Left lung (tissue), 10 donors: Measurements from ENCODE around the gene HERC2. TPM values are rescaled to one million over a fixed set of nuclear protein-coding genes. Genes with fewer than 3 reads are reported as not detected.

Experiments used
- ATAC-seq: fragments of 200-7000 bp; cut with Tn5 transposase; one replicate; pipeline ENCODE4 v1.9.1; 2020; ENCODE audit warnings: moderate library complexity
- DNase-seq, 4 donors: peaks; one replicate each; pipeline ENCODE4 v3.0.0-alpha.2; 2013 to 2020
- H3K27ac ChIP-seq, 2 donors: fragments of 200-600 bp; sonication (generic) in 1 of 2; one replicate each; pipeline versions ENCODE4 v1.5.0 to v1.8.0; 2020 to 2021
- H3K27me3 ChIP-seq, 2 donors: fragments of 200-600 bp; sonication (generic) in 1 of 2; one replicate each; pipeline versions ENCODE4 v1.5.0 to v1.8.0; 2020 to 2021
- H3K36me3 ChIP-seq, 2 donors: fragments of 200-600 bp; sonication (generic) in 1 of 2; one replicate each; pipeline versions ENCODE4 v1.5.0 to v1.8.0; 2020 to 2021
- H3K4me1 ChIP-seq, 2 donors: fragments of 200-600 bp; one replicate each; pipeline ENCODE4 v1.8.0; 2021
- H3K4me3 ChIP-seq, 2 donors: fragments of 200-600 bp; sonication (generic) in 1 of 2; one replicate each; pipeline versions ENCODE4 v1.5.0 to v1.8.0; 2020 to 2021; ENCODE audit warnings: mild to moderate bottlenecking in 1 of 2
- H3K9me3 ChIP-seq, 2 donors: fragments of 200-600 bp; sonication (generic) in 1 of 2; one replicate each; pipeline versions ENCODE4 v1.5.0 to v1.8.0; 2020 to 2021
- intact Hi-C, 2 donors: fragments of 100-400 bp; cut with DNase I; formaldehyde crosslinking; loops; one replicate each; pipeline versions ENCODE4 v1.11.2 to v1.14.2; 2022
- polyA plus RNA-seq, 6 donors: library from polyadenylated mRNA; unstranded; fragments of 120-200 nt; gene quantifications; one replicate each; pipeline ENCODE4 v1.2.1, GENCODE V29; 2013; ENCODE audit not compliant: insufficient read length in 6 of 6
- total RNA-seq, 2 donors: library from RNA; stranded (reverse); fragmentation: NEBNext Ultra II Directional; extraction: Animal tissue kit (Norgen Biotek cat#: 25700); gene quantifications; one replicate each; pipeline ENCODE4 v1.2.1, GENCODE V29; 2021
- TF ChIP-seq, protein P1 (sequence below), 2 donors: fragments of 200-600 bp; sonication (generic) in 1 of 2; IDR thresholded peaks; one replicate each; pipeline versions ENCODE4 v1.5.0 to v1.8.0; 2021; ENCODE audit warnings: antibody characterized with exemption in 2 of 2
- donor health status: DM: no; HTN: yes; CAD: no.
- donor health status: DM: no; HTN: no; CAD: no.

Gene HERC2
- total and polyA plus RNA-seq, 8 donors = 52.7 to 68.6 (median 56.4) TPM

DNA sequence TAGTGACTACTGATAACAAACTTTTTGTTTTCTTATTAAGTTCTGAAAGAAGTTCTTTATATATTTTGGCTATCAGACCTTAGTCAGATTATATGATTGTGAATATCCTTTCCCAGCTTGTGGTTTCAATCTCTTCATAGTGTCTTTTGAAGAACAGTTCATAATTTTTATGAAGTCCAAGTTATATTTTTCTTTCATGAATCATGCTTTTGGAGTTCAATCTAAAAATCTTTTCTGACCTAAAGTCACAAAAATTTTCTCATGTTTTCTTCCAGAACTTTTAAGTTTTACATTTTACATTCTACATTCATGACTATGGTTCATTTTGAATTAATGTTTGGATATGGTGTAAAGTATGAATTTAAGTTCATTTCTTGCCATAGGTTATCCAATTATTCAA lies 188.7 kb downstream of the HERC2 start:
- Histone ChIP-seq H3K4me3 (no peak overlapping the region), H3K36me3 (peaks cover 0 to 49% of the 10 kb centered on the region in 2 donors), H3K9me3 (no peaks in the 10 kb centered on the region), H3K27ac (peak overlapping the region in 1 of 2 donors; percentile 45), H3K27me3 (no peaks in the 10 kb centered on the region), H3K4me1 (peaks cover 0 to 6% of the 10 kb centered on the region in 2 donors)
- intact Hi-C loops = no loop called here
- DNase-seq (no peak), ATAC-seq (no peak)
- TF ChIP-seq, protein P1, sequence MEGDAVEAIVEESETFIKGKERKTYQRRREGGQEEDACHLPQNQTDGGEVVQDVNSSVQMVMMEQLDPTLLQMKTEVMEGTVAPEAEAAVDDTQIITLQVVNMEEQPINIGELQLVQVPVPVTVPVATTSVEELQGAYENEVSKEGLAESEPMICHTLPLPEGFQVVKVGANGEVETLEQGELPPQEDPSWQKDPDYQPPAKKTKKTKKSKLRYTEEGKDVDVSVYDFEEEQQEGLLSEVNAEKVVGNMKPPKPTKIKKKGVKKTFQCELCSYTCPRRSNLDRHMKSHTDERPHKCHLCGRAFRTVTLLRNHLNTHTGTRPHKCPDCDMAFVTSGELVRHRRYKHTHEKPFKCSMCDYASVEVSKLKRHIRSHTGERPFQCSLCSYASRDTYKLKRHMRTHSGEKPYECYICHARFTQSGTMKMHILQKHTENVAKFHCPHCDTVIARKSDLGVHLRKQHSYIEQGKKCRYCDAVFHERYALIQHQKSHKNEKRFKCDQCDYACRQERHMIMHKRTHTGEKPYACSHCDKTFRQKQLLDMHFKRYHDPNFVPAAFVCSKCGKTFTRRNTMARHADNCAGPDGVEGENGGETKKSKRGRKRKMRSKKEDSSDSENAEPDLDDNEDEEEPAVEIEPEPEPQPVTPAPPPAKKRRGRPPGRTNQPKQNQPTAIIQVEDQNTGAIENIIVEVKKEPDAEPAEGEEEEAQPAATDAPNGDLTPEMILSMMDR (IDR thresholded peaks at IDR 0.05) = no peak

DNA sequence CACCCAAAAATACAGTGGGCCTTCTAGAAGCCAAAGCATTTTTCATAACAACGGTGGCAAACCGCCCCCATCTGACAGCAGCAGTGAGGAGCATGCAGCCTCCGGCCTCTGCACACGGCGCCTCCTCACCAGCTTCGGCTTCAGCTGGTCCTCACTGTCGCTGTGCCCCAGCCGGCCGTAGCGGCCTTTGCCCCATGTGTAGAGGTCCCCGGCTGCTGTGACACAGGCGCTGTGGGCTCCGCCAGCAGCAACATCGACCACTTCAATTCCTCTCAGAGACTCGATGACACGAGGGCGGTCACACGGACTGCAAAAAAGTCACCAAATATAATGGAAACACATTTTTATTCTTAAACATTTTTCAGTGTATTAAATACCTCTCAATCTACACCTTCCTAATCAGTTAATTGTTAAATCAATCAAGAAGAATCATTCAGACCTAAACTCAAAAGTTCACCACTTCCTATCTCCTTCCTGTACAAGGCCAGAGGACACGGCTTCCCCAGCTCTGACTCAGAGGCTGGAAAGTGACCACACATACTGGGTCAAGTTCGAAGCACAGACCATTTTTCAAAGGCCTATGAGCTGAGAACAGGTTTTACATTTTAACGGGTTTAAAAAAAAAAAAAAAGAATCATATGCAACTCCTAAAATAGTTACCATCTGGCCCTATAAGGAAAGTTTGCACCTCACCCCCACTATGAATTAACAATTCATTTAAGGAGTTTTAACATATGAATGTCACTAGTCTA lies 189.3 kb downstream of the HERC2 start:
- peaks cover 0 to 51% of the 10 kb centered on the region in 2 donors for H3K36me3 ChIP-seq
- TF ChIP-seq, protein P1 (IDR thresholded peaks at IDR 0.05) = no peak
- ATAC-seq = peak; percentile 20

DNA sequence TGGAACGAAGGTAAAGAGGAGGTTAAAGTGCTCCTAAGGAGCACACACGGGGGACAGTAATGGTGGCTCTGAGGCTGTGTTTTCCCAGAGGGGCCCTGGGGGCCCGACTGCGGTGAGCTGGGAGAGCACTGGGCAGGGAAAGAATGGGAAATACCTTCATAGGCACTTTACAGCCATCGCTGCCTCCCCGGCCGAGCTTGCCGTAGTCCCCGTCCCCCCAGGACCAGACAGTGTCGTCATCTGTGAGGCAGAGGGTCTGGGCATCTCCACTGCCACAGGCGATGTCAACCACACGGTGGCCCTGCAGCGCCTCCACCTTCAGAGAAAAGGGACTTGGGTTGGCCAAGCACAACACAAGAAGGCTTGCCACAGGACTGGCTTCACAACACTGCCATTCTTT lies 190.0 kb downstream of the HERC2 start:
- DNase-seq (peak in 1 of 4 donors; percentile 48), ATAC-seq (no peak)
- peaks cover 0 to 6% of the 10 kb centered on the region in 2 donors for H3K4me1 ChIP-seq
- H3K4me3 ChIP-seq = no peak overlapping the region
- peaks cover 0 to 59% of the 10 kb centered on the region in 2 donors for H3K36me3 ChIP-seq
- TF ChIP-seq, protein P1 (IDR thresholded peaks at IDR 0.05) = no peak
- intact Hi-C loops = no loop called here
- H3K27me3 ChIP-seq = no peaks in the 10 kb centered on the region
- no peaks in the 10 kb centered on the region for H3K9me3 ChIP-seq
- H3K27ac ChIP-seq = no peak overlapping the region

More for the DNA sequence above, 189.3 kb downstream of the HERC2 start:
- H3K4me1 ChIP-seq = peaks cover 0 to 6% of the 10 kb centered on the region in 2 donors
- peak overlapping the region in 1 of 2 donors; percentile 45 for H3K27ac ChIP-seq
- no peaks in the 10 kb centered on the region for H3K9me3 ChIP-seq
- intact Hi-C loops = no loop called here
- H3K4me3 ChIP-seq = no peak overlapping the region
- no peaks in the 10 kb centered on the region for H3K27me3 ChIP-seq
- peak in 1 of 4 donors; percentile 75 for DNase-seq

DNA sequence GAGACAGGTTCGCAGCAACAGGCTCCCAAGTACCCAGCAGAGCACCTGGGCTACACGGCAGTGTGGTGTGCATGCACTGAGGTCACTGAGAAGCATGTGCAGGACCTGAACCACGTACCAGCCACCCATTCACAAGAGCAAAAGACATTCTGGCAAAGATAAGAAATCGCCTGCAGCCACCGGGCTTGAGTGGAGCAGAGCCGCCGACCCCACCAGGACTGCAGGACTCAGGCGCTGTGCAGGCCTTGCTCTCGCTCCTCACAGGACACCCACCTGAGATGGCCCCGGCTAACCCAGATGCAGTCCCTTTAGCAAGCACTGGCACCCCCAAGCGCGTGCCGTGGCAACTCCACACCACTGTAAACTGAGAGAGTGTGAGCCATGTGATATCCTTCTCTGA lies 190.6 kb downstream of the HERC2 start:
- Histone ChIP-seq H3K27me3 (no peaks in the 10 kb centered on the region), H3K9me3 (no peaks in the 10 kb centered on the region), H3K4me3 (no peak overlapping the region), H3K36me3 (peaks cover 0 to 61% of the 10 kb centered on the region in 2 donors), H3K27ac (no peak overlapping the region), H3K4me1 (peaks cover 0 to 6% of the 10 kb centered on the region in 2 donors)
- DNase-seq (peak in 1 of 4 donors; percentile 65), ATAC-seq (no peak)
- intact Hi-C loops = no loop called here
- TF ChIP-seq, protein P1 (IDR thresholded peaks at IDR 0.05) = no peak

DNA sequence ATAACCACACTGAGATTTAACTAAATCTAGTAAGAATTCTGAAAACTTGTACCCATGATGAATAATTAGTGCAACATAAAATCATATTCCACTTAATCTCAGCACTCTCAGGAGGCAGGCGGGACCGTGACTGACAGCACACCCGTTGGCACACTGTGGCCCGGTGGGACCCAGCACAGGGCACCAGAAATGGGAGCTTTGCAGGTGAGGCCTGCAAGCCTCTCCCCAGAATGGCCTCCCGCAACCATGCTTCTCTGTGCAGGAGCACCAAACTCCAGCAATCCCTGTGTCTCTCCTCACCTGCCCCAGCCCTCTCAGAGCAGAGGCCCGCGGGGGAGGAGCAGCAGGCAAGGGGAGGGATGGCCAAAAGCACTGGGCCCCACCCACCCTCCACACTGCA lies 191.3 kb downstream of the HERC2 start:
- TF ChIP-seq, protein P1 (IDR thresholded peaks at IDR 0.05) = no peak
- ATAC-seq (no peak), DNase-seq (peak in 1 of 4 donors; percentile 41)
- Histone ChIP-seq H3K36me3 (peaks cover 0 to 61% of the 10 kb centered on the region in 2 donors), H3K9me3 (no peaks in the 10 kb centered on the region), H3K27ac (no peak overlapping the region), H3K27me3 (no peaks in the 10 kb centered on the region), H3K4me3 (no peak overlapping the region), H3K4me1 (peaks cover 0 to 6% of the 10 kb centered on the region in 2 donors)
- intact Hi-C loops = no loop called here
